GM15510 (cell line): ENCODE results near the gene DEDD.

ENCODE experiments used
- POLR2A ChIP-seq: IDR thresholded peaks from 3 replicates; pipeline ENCODE4 v1.6.1; 2011; ENCODE audit warnings: borderline replicate concordance; ENCODE audit not compliant: insufficient read length; ENCODE audit errors: extremely low read depth

Gene DEDD

GRCh38 chr1:161132410-161133219 lies at the start of gene DEDD:
Gene DEDD, minus strand, starts transcription at chr1:161132667. Its CDS starts 8,205 bp downstream, at chr1:161124462.
- peak; percentile 68 for TF ChIP-seq POLR2A

DNA sequence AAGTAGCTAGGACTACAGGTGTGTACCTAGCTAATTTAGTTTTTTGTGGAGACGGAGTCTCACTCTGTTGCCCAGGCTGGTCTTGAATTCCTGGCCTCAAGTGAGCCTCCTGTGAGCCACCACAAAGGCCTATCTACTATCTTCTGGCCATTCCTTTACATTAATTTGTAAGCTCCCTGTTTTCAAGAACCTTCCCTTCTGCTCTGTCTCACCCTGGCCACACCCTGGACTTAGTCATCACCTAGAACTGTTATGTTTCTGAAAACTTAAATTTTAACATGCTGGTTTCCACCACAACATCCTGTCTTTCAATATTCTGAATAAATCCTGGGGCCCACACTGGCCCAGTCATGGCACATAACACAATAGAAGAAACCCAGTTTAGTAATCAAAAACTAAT lies 49.7 kb upstream of the DEDD start:
- TF ChIP-seq POLR2A, result no peak

DNA sequence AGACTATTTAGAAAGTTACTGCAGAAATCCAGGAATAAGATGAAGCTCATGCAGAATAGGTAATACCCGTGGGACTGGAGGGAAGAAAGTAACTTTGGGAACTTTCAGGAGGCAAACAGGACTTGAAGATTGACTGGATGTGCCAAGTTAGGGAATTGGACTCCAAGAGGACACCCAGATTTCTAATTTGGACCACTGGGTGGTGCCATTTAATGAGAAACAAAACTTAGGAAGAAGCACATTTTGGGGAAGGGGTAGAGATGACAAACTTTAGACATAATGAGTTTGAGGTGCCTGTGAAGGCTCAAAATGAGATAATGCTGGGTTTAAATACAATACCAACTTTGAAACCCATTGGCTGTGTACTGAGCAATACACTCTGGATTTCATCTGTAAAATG lies 48.2 kb upstream of the DEDD start:
- TF ChIP-seq POLR2A, result no peak

- TF ChIP-seq POLR2A, result no peak
Measured at GRCh38 chr1:161179698-161180097, 47.2 kb upstream of the DEDD start.

GRCh38 chr1:161177936-161178244 lies 45.4 kb upstream of the DEDD start:
- TF ChIP-seq POLR2A, result no peak

DNA sequence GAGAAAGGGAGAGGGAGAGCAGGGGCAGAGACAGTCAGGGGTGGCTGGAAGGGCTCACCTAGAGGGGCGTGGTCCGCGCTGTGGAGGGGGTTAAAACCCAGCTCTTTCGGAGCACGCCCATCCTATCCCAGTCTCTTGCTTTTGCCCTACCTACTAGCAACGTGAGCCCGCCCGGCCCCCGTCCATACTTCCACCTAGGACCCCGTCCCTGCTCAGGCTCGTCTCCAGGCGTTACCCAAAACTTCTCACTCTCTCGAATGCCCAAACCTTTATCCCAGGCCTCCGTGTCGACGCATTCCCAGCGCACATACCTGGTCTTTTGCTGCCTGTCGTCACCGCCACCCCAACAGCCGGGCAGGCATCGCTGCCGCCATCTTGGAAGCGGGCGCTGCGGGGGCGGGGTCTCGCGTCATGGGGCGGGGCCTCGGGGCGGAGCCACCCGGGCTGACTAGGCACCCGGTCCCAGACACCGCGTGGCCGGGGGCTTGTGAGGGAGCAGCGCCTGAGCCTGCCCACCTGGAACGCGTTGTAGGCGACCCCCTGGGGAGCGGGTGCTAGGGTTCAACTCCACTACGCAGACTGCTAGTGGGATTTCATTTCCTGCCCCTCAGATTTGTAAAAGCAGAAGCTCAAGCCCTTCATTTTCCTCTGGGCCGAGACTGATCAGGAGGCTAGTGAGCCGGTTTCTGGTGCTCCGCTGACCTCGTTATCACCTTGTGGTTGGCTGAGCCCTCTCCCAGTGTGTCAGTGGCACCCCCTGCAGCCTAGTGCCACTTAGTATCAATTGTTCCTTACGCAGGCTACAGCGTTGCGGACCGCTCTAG lies 44.9 kb upstream of the DEDD start, which contains the start of gene B4GALT3:
Gene B4GALT3 (minus strand): TSS at position 396 of the 824 bp plus-strand sequence. CDS start 1,447 bp downstream, outside the sequence.
- peak; percentile 88 for TF ChIP-seq POLR2A

- no peak for TF ChIP-seq POLR2A
Measured at GRCh38 chr1:161176468-161177111, 44.1 kb upstream of the DEDD start.

- TF ChIP-seq POLR2A, result no peak
Measured at GRCh38 chr1:161175771-161176453, 43.4 kb upstream of the DEDD start.

- TF ChIP-seq POLR2A, result no peak
Measured at GRCh38 chr1:161174911-161175310, 42.4 kb upstream of the DEDD start.

DNA sequence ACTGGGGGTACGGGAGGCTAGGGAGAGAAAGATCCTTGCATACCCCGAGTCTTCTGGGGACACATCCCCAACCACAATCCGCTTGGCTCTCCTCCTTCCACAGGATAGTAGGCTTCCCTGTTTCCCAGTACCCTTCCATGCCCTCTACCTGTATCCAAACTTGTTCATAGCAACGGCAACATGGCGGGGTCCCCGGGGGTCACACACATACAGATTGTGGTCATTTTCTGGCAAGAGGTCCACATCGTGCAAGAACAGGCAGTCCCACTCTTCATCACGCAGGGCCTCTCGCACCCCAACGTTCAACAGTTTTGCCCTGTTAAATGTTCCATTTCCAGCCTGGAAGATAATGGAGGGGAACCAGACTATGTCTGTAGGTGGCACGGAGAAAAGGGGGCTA lies 41.2 kb upstream of the DEDD start:
- no peak for TF ChIP-seq POLR2A

GRCh38 chr1:161172776-161173376 lies 40.4 kb upstream of the DEDD start:
- TF ChIP-seq POLR2A, result no peak

GRCh38 chr1:161172349-161172748 lies 39.9 kb upstream of the DEDD start:
- TF ChIP-seq POLR2A, result no peak

GRCh38 chr1:161171696-161172095 lies 39.2 kb upstream of the DEDD start:
- no peak for TF ChIP-seq POLR2A

DNA sequence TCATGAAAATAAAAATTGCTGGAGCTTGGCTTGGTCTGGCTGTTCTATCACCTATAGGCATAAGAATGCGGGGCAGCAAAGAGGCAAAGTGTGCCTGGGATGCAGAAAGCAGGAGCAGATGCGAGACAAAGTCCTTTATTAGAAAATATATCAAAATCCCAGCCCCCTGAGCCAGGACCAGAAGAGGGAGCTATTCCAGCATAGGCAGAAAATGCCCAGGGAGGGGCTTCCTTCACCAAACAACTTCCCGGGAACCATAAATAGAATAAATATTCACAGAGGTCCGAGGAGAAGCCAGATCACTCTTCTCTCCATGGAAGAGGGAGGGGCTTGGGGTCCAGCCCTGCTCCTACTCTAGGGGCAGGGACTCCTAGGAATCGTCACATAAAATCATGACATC lies 38.7 kb upstream of the DEDD start:
- TF ChIP-seq POLR2A, result no peak
